Neuronal stem cell (in vitro differentiated cells): ENCODE data around the gene SORCS2.
A peak's percentile ranks its signal among the peaks of the same experiment; 100 is the strongest.

Experiments used
- DNase-seq: peaks from one replicate; pipeline ENCODE4 v3.0.0-alpha.2; 2013; ENCODE audit warnings: low spot score
- H2AFZ ChIP-seq: one replicate; pipeline ENCODE4 v1.6.1; 2013; ENCODE audit warnings: mild to moderate bottlenecking, low read length, inconsistent platforms
- H2AK5ac ChIP-seq: 2 replicates; pipeline ENCODE4 v1.6.1; 2013; ENCODE audit warnings: low read depth, mild to moderate bottlenecking, inconsistent platforms, low read length, moderate library complexity, mixed read lengths
- H2BK120ac ChIP-seq: 2 replicates; pipeline ENCODE4 v1.6.1; 2013; ENCODE audit warnings: low read depth, mild to moderate bottlenecking, inconsistent platforms, low read length, moderate library complexity, mixed read lengths
- H2BK12ac ChIP-seq: one replicate; pipeline ENCODE4 v1.6.1; 2013; ENCODE audit warnings: low read length, inconsistent platforms
- H2BK15ac ChIP-seq: 2 replicates; pipeline ENCODE4 v1.6.1; 2013; ENCODE audit warnings: mild to moderate bottlenecking, low read length, inconsistent platforms, mixed read lengths
- H2BK5ac ChIP-seq: one replicate; pipeline ENCODE4 v1.6.1; 2013; ENCODE audit warnings: inconsistent platforms, mild to moderate bottlenecking, low read length, moderate library complexity
- H3K14ac ChIP-seq: one replicate; pipeline ENCODE4 v1.6.1; 2013; ENCODE audit warnings: low read length, inconsistent platforms
- H3K18ac ChIP-seq: 2 replicates; pipeline ENCODE4 v1.6.1; 2013; ENCODE audit warnings: low read length, inconsistent platforms
- H3K23ac ChIP-seq: 2 replicates; pipeline ENCODE4 v1.6.1; 2013; ENCODE audit warnings: low read depth, mild to moderate bottlenecking, mixed read lengths, low read length, inconsistent platforms; ENCODE audit not compliant: poor library complexity
- H3K27ac ChIP-seq: replicated peaks from 3 replicates; pipeline ENCODE4 v1.5.1; 2013; ENCODE audit warnings: low read length, inconsistent platforms
- H3K27me3 ChIP-seq, 3 experiments: 2 replicates each; pipeline ENCODE4 v1.6.1; 2013; ENCODE audit warnings: low read length in 3 of 3, mild to moderate bottlenecking in 2 of 3, inconsistent platforms in 1 of 3, low read depth in 1 of 3, mixed read lengths in 1 of 3, moderate library complexity in 1 of 3; ENCODE audit not compliant: control insufficient read depth in 3 of 3, insufficient read depth in 3 of 3
- H3K36me3 ChIP-seq, 2 donors: replicated peaks in 1 of 2; 2 replicates each; pipeline ENCODE4 v1.6.1; 2013; ENCODE audit warnings: low read length in 2 of 2; ENCODE audit not compliant: control insufficient read depth in 2 of 2, insufficient read depth in 2 of 2
- H3K4ac ChIP-seq: 2 replicates; pipeline ENCODE4 v1.6.1; 2013; ENCODE audit warnings: inconsistent platforms, mild to moderate bottlenecking, low read length, moderate library complexity
- H3K4me1 ChIP-seq, 2 donors: 1 replicate in 1 of 2; 2 replicates in 1 of 2; pipeline ENCODE4 v1.6.1; 2013; ENCODE audit warnings: low read length in 2 of 2, low read depth in 1 of 2; ENCODE audit not compliant: control insufficient read depth in 2 of 2, insufficient read depth in 1 of 2
- H3K4me2 ChIP-seq: one replicate; pipeline ENCODE4 v1.6.1; 2013; ENCODE audit warnings: mild to moderate bottlenecking, low read length, inconsistent platforms; ENCODE audit not compliant: insufficient read depth, poor library complexity, severe bottlenecking
- H3K4me3 ChIP-seq, 2 donors: 2 replicates each; pipeline ENCODE4 v1.5.1; 2013; ENCODE audit warnings: low read length in 2 of 2, mild to moderate bottlenecking in 2 of 2, inconsistent platforms in 1 of 2, moderate library complexity in 1 of 2
- H3K79me1 ChIP-seq: one replicate; pipeline ENCODE4 v1.6.1; 2013; ENCODE audit warnings: low read depth, mild to moderate bottlenecking, inconsistent platforms, low read length, moderate library complexity
- H3K9ac ChIP-seq: one replicate; pipeline ENCODE4 v1.6.1; 2013; ENCODE audit warnings: mild to moderate bottlenecking, low read depth, low read length, inconsistent platforms; ENCODE audit not compliant: poor library complexity
- H3K9me3 ChIP-seq, 2 donors: replicated peaks in 1 of 2; 2 replicates each; pipeline versions ENCODE3 to v1.6.1; 2013; ENCODE audit warnings: low read length in 2 of 2, mild to moderate bottlenecking in 2 of 2, inconsistent platforms in 1 of 2, low read depth in 1 of 2, mixed read lengths in 1 of 2, moderate library complexity in 1 of 2; ENCODE audit not compliant: control insufficient read depth in 2 of 2, insufficient read depth in 1 of 2
- H4K8ac ChIP-seq: one replicate; pipeline ENCODE4 v1.6.1; 2013; ENCODE audit warnings: low read depth, mild to moderate bottlenecking, inconsistent platforms, low read length, moderate library complexity
- H4K91ac ChIP-seq: one replicate; pipeline ENCODE4 v1.6.1; 2013; ENCODE audit warnings: low read length, low read depth, mild to moderate bottlenecking, inconsistent platforms; ENCODE audit not compliant: poor library complexity
- WGBS, 2 donors: extraction: QIAGEN DNeasy Blood & Tissue Kit; methylation state at CpG; one replicate each; pipeline ENCODE4 v1.1.7; 2013; ENCODE audit warnings: missing lambda C conversion rate in 2 of 2, mixed read lengths in 1 of 2; ENCODE audit not compliant: insufficient read length in 2 of 2, insufficient replicate concordance in 1 of 2; ENCODE audit errors: extremely low coverage in 2 of 2; 5-methylcytosine and 5-hydroxymethylcytosine counted together

The SORCS2 gene

GRCh38 chr4:7429069-7429416, 236.7 kb downstream of the SORCS2 start:
- no peak overlapping the region for H3K4me3 ChIP-seq
- H3K36me3 ChIP-seq, result no peaks in the 10 kb centered on the region
- H2AK5ac ChIP-seq, result peak overlapping the region; percentile 0
- no peak for DNase-seq
- no peak overlapping the region for H3K9ac ChIP-seq
- no peak overlapping the region for H3K27ac ChIP-seq
- H2BK15ac ChIP-seq, result peak overlapping the region; percentile 18
- no peak overlapping the region for H3K18ac ChIP-seq
- no peak overlapping the region for H4K8ac ChIP-seq
- H3K14ac ChIP-seq, result no peak overlapping the region
- H2BK12ac ChIP-seq, result no peak overlapping the region
- no peaks in the 10 kb centered on the region for H3K79me1 ChIP-seq
- H4K91ac ChIP-seq, result no peak overlapping the region
- peaks cover 0 to 18% of the 10 kb centered on the region in 2 donors for H3K4me1 ChIP-seq
- no peak overlapping the region for H3K23ac ChIP-seq
- no peaks in the 10 kb centered on the region for H3K9me3 ChIP-seq
- no peak overlapping the region for H3K4ac ChIP-seq
- no peak overlapping the region for H2BK5ac ChIP-seq
- H3K27me3 ChIP-seq, result no peaks in the 10 kb centered on the region
- H3K4me2 ChIP-seq, result no peak overlapping the region
- WGBS, 2 donors, result no CpG with 5 or more reads among the region's 9 CpGs
- no peak overlapping the region for H2AFZ ChIP-seq
- H2BK120ac ChIP-seq, result peak overlapping the region; percentile 65

DNA sequence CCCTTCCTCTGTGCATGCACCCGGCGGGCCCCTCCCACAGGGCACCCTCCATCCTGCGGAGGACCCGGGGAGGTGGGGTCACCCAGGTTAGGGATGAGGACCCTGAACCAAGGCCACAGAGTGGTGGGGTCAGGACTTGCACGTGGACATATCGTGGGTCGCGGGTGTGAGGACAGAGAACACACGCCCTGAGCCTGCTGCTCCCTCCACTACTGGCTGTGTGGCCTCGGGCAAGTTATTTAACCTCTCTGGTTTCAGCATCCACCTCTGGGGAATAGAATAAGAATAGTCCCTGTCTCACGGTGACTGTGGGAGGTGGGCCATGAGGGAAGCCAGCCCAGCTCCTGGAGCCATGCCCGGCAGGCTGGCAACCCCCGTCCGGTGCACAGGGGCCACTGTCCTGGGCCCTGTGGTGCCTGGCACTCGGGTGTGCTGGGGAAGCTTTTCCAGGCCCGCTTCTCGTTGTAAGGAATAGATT, 237.3 kb downstream of the SORCS2 start:
- H2BK120ac ChIP-seq, result no peak overlapping the region
- H3K18ac ChIP-seq, result peak overlapping the region; percentile 28
- H3K9me3 ChIP-seq, result no peaks in the 10 kb centered on the region
- no peak overlapping the region for H4K91ac ChIP-seq
- no peak overlapping the region for H3K27ac ChIP-seq
- DNase-seq, result no peak
- no peak overlapping the region for H3K4me3 ChIP-seq
- H3K9ac ChIP-seq, result no peak overlapping the region
- no peak overlapping the region for H4K8ac ChIP-seq
- H3K79me1 ChIP-seq, result no peaks in the 10 kb centered on the region
- H3K27me3 ChIP-seq, result no peaks in the 10 kb centered on the region
- peak overlapping the region; percentile 5 for H3K23ac ChIP-seq
- no peak overlapping the region for H2AFZ ChIP-seq
- no peaks in the 10 kb centered on the region for H3K36me3 ChIP-seq
- H2BK12ac ChIP-seq, result no peak overlapping the region
- WGBS, 2 donors, result no CpG with 5 or more reads among the region's 17 CpGs
- H2BK15ac ChIP-seq, result no peak overlapping the region
- H2AK5ac ChIP-seq, result peak overlapping the region; percentile 15
- H3K4me2 ChIP-seq, result no peak overlapping the region
- H2BK5ac ChIP-seq, result no peak overlapping the region
- no peak overlapping the region for H3K4ac ChIP-seq
- H3K14ac ChIP-seq, result no peak overlapping the region
- H3K4me1 ChIP-seq, result peaks cover 0 to 20% of the 10 kb centered on the region in 2 donors

GRCh38 chr4:7430368-7430964, 238.1 kb downstream of the SORCS2 start:
- H4K91ac ChIP-seq, result no peak overlapping the region

DNA sequence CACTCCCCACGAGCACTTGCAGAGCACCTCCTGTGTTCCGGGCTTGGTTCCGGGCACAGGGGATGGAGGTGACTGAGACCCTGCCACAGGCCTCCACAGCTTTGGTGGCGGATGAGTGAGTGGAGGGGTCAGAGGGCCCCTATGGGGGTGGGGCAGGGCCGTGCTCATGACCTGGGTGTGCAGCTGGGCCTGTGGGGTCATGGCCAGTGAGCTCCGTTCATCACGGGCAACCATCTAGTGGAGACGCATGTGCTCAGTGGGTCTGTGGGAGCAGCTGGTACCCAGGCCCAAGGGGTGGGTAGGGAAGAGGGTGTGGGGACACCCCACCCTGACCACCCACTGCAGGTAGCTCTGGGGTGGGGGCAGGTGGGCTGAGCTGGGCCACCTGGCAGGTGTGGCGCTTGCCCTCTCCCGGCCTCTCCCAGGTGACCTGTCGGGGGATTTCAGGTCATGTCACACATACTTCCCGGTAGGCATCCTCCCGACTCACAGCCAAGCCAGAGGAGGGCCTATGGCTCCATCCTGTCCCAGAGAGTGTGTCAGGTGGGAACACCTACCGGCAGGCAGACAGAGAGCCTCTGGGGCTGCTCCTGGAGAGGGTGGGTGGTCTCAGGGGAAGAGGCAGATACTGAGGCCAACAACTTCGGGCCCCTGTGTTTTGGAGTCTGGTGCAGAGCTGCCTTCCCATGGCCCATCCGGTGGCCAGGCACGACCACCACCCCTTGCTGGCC, 238.8 kb downstream of the SORCS2 start:
- Histone ChIP-seq H3K4me2 (no peak overlapping the region), H3K9ac (no peak overlapping the region), H3K4me3 (no peak overlapping the region), H2AFZ (no peak overlapping the region), H3K27ac (no peak overlapping the region), H3K9me3 (no peaks in the 10 kb centered on the region), H3K79me1 (no peaks in the 10 kb centered on the region), H2AK5ac (peak overlapping the region; percentile 24), H3K18ac (peak overlapping the region; percentile 90), H3K27me3 (no peaks in the 10 kb centered on the region), H2BK15ac (peak overlapping the region; percentile 65), H3K4me1 (peaks cover 0 to 30% of the 10 kb centered on the region in 2 donors), H2BK12ac (peak overlapping the region; percentile 58), H3K4ac (no peak overlapping the region), H4K8ac (no peak overlapping the region), H2BK120ac (no peak overlapping the region), H4K91ac (no peak overlapping the region), H3K36me3 (no peaks in the 10 kb centered on the region), H3K23ac (no peak overlapping the region), H2BK5ac (no peak overlapping the region), H3K14ac (peak overlapping the region; percentile 31)
- DNase-seq, result no peak
- no CpG with 5 or more reads among the region's 17 CpGs for WGBS, 2 donors

More at GRCh38 chr4:7430368-7430964, 238.1 kb downstream of the SORCS2 start:
- Histone ChIP-seq H2BK15ac (peak overlapping the region; percentile 94), H3K4me3 (no peak overlapping the region), H3K9me3 (no peaks in the 10 kb centered on the region), H2BK120ac (no peak overlapping the region), H3K4me2 (no peak overlapping the region), H3K27me3 (no peaks in the 10 kb centered on the region), H3K4me1 (peaks cover 0 to 26% of the 10 kb centered on the region in 2 donors), H4K8ac (no peak overlapping the region), H3K4ac (no peak overlapping the region), H3K14ac (no peak overlapping the region), H2AK5ac (peak overlapping the region; percentile 24), H3K36me3 (no peaks in the 10 kb centered on the region), H3K79me1 (no peaks in the 10 kb centered on the region), H2BK12ac (no peak overlapping the region), H2BK5ac (no peak overlapping the region), H3K9ac (peak overlapping the region; percentile 12), H3K27ac (no peak overlapping the region), H3K18ac (peak overlapping the region; percentile 90), H2AFZ (no peak overlapping the region), H3K23ac (peak overlapping the region; percentile 25)
- no CpG with 5 or more reads among the region's 16 CpGs for WGBS, 2 donors
- no peak for DNase-seq
